Occipital lobe (tissue), 2 donors: ENCODE results near the gene EML6. TPM values are rescaled to one million over a fixed set of nuclear protein-coding genes. Genes with fewer than 3 reads are reported as not detected.

Experiments
- DNase-seq: peaks from one replicate; lab custom pipeline; 2025; lab: John Stamatoyannopoulos, UW
- total RNA-seq: library from RNA; depleted of rRNA; stranded (reverse); fragments of >200 nt; gene quantifications from one replicate; pipeline ENCODE4 v1.2.3, GENCODE V29; 2014

The EML6 gene
- total RNA-seq, 1 donor from 2014 or later: 12.9 TPM

GRCh38 chr2:54907663-54908062, 184.2 kb downstream of the EML6 start:
- DNase-seq: no peak

DNA sequence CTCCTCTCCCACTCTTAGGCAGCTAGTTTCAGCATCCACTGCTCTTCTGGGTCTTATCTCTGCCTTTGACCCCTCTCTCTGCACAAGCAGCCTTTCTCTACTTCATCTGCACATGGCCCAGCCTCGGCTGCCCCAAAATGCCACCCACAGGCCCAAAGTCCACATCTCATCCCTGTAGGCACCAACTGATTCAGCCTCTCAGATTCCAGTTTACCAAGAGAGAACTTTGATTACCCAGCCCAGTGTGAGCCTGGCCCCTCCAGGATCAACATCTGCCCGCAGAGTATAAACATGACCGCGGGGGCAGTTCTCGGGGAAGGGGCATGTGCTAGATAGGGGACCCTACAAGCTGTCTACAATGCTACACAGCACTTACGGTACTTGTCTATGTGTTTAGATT, 185.1 kb downstream of the EML6 start:
- DNase-seq: no peak

DNA sequence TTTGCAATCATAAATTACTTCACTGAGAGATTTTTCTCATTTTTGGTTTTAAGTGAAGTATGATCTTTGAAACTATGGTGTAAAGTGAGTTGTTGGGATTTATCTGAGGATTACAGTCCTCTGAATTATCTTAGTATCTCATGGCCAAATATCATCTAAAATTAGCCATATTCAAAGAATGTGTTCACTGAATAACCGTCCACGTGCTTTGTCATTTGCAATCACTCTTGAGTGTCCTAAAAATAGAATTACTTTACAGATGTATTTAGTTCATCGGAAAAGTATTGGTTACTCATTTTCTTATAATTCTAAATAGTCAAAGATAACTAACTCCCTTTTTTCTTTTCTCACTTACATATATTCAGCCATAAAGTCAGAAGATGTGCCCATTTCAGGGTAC, 185.5 kb downstream of the EML6 start:
- DNase-seq: no peak

DNA sequence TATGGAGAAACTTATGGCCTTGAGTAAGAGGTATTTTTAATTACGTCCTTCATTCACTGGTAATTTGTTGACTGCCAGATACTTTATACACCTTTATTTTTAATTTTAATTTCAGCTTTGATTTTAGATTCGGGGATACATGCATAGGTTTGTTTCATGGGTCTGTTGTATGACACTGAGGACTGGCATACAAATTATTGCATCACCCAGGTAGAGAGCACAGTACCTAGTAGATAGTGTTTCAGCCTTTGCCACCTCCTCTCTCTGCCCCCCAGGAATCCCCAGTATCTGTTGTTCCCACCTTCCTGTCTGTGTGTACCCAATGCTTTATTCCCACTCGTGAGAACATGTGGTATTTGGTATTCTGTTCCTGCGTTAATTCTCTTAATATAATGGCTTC, 188.8 kb downstream of the EML6 start:
- no peak for DNase-seq

GRCh38 chr2:54912893-54913292, 189.4 kb downstream of the EML6 start:
- no peak for DNase-seq

GRCh38 chr2:54914637-54915036, 191.2 kb downstream of the EML6 start:
- DNase-seq: no peak

GRCh38 chr2:54915101-54915500, 191.6 kb downstream of the EML6 start:
- no peak for DNase-seq

GRCh38 chr2:54916637-54917036, 193.2 kb downstream of the EML6 start:
- DNase-seq: no peak

- DNase-seq: no peak
Observed at GRCh38 chr2:54918647-54919280, 195.3 kb downstream of the EML6 start.

- no peak for DNase-seq
Observed at GRCh38 chr2:54920660-54921059, 197.2 kb downstream of the EML6 start.

GRCh38 chr2:54924121-54924520, 200.7 kb downstream of the EML6 start:
- no peak for DNase-seq

DNA sequence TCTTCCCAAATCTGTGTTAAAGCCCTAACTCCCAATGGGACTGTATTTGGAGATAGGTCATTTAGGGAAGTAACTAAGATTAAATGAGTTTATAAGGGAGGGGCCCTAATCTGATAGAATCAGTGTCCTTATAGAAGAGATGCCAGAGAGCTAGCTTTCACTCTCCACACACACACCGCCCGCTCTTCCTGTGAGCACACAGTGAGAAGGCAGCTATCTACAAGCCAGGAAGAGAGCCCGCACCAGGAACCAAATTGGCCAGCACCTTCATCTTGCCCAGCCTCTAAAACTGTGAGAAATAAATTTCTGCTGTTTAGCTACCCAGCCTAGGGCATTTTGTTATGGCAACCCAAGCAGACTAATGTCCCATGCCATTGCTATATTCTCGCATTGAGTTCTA, 201.6 kb downstream of the EML6 start:
- DNase-seq: no peak

GRCh38 chr2:54927085-54927750, 203.8 kb downstream of the EML6 start:
- DNase-seq: peak; percentile 32

DNA sequence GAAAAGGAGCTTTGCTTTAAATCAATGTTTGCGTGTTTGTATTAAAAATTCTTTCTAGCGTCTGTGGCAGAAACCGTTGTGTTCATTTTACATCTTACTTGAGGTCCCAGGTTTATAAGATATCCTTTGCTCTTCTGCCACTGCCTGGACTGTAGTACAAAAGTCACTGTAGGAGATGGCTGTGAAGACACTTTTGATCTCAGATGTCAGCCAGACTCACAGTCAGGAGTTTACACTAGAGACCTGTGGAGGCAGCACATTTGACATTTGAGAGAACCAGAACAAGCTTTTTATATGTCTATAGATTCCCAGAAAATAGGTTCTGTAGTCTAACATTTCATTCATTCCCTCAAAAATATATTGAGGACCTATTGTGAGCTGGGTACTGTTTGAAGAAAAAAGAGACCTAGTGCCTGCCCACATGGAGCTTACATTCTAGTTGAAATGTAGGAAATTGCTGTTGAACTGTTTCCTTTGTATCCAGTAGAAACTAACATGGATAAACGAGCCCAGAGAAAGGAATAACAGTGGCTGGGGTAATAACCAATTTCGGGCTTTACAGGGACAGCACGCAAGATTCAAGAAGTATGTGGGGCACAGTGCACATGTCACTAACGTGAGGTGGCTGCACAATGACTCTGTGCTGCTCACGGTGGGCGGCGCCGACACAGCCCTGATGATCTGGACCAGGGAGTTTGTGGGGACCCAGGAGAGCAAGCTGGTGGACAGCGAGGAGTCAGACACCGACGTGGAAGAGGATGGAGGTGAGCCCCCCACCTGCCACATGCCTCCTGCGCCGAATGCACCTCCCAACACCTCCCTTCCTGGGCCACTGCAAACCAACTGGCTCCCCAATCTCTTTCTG, 204.5 kb downstream of the EML6 start:
- DNase-seq: no peak

GRCh38 chr2:54928719-54929118, 205.3 kb downstream of the EML6 start:
- no peak for DNase-seq

DNA sequence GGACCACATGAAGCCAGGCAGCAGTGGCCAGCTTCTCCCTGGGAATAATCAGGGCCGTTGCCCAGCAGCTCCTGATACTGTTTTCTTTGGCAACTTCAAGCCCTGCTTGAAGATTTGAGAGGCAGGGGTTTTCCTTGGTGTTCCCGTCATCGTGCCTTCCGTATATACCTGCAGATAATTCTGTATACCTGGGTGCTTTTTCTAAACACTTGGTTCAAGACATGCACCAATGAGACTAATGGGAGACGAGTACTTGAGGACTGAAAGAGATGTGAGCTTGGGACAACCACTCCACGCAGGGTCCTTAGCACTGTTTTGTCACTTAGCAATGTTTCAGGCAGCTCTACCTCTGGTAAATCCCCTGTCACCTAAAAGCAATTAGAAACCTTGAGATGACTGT, 208.0 kb downstream of the EML6 start:
- DNase-seq: no peak

GRCh38 chr2:54935389-54935788, 211.9 kb downstream of the EML6 start:
- DNase-seq: no peak

- no peak for DNase-seq
Observed at GRCh38 chr2:54936766-54937165, 213.3 kb downstream of the EML6 start.

- no peak for DNase-seq
Observed at GRCh38 chr2:54939446-54940118, 216.1 kb downstream of the EML6 start.

GRCh38 chr2:54940723-54941122, 217.3 kb downstream of the EML6 start:
- no peak for DNase-seq

GRCh38 chr2:54941248-54941984, 218.0 kb downstream of the EML6 start:
- no peak for DNase-seq
